ENCODE data around the gene FASTKD1.
A peak's percentile ranks its signal among the peaks of the same experiment; 100 is the strongest.
"Not testable (repeated sequence)": the region's sequence is repeated elsewhere in the genome, so short reads cannot be mapped to it uniquely, and the experiment has no call there.

Gene FASTKD1

GRCh38 chr2:169573160-169573973 lies at the start of gene FASTKD1:
FASTKD1 (minus strand) TSS chr2:169573865; CDS start chr2:169572029, 1,836 bp downstream.
- DNase-seq (ENCODE audit: insufficient read length, low spot score) (peak; percentile 96), FAIRE-seq (peak; percentile 99)

- no peak for DNase-seq (ENCODE audit: insufficient read length, low spot score)
- no peak for FAIRE-seq
These were observed 49.6 kb upstream of the FASTKD1 start for GRCh38 chr2:169623235-169623634.

- FAIRE-seq, result peak; percentile 14
- DNase-seq (ENCODE audit: insufficient read length, low spot score), result no peak
These were observed 46.8 kb upstream of the FASTKD1 start for GRCh38 chr2:169620509-169620908.

- FAIRE-seq (no peak), DNase-seq (ENCODE audit: insufficient read length, low spot score) (no peak)
These were observed 46.3 kb upstream of the FASTKD1 start for GRCh38 chr2:169619946-169620345.

GRCh38 chr2:169615982-169616381 lies 42.3 kb upstream of the FASTKD1 start:
- DNase-seq (ENCODE audit: insufficient read length, low spot score); FAIRE-seq: not testable (repeated sequence)

- FAIRE-seq (no peak), DNase-seq (ENCODE audit: insufficient read length, low spot score) (no peak)
These were observed 40.2 kb upstream of the FASTKD1 start for GRCh38 chr2:169613876-169614275.

GRCh38 chr2:169609264-169609663 lies 35.6 kb upstream of the FASTKD1 start:
- no peak for DNase-seq (ENCODE audit: insufficient read length, low spot score)
- no peak for FAIRE-seq

- DNase-seq (ENCODE audit: insufficient read length, low spot score) (no peak), FAIRE-seq (no peak)
These were observed 25.9 kb upstream of the FASTKD1 start for GRCh38 chr2:169599568-169599967.

GRCh38 chr2:169598982-169599381 lies 25.3 kb upstream of the FASTKD1 start:
- FAIRE-seq (no peak), DNase-seq (ENCODE audit: insufficient read length, low spot score) (no peak)

- FAIRE-seq; DNase-seq (ENCODE audit: insufficient read length, low spot score): not testable (repeated sequence)
These were observed 22.9 kb upstream of the FASTKD1 start for GRCh38 chr2:169596546-169596945.

- DNase-seq (ENCODE audit: insufficient read length, low spot score) (no peak), FAIRE-seq (no peak)
These were observed 17.1 kb upstream of the FASTKD1 start for GRCh38 chr2:169590804-169591203.

- DNase-seq (ENCODE audit: insufficient read length, low spot score) (no peak), FAIRE-seq (no peak)
These were observed 12.0 kb upstream of the FASTKD1 start for GRCh38 chr2:169585673-169586072.

GRCh38 chr2:169584005-169584877 lies 10.6 kb upstream of the FASTKD1 start, which contains the start of gene PPIG:
PPIG (plus strand) TSS chr2:169584351; CDS start chr2:169604042, 19,691 bp downstream.
- FAIRE-seq (peak; percentile 97), DNase-seq (ENCODE audit: insufficient read length, low spot score) (peak; percentile 82)

- FAIRE-seq, result no peak
- no peak for DNase-seq (ENCODE audit: insufficient read length, low spot score)
These were observed 9.9 kb upstream of the FASTKD1 start for GRCh38 chr2:169583518-169583917.

- not testable (repeated sequence) for FAIRE-seq; DNase-seq (ENCODE audit: insufficient read length, low spot score)
These were observed 9.0 kb upstream of the FASTKD1 start for GRCh38 chr2:169582552-169583266.

- FAIRE-seq (no peak), DNase-seq (ENCODE audit: insufficient read length, low spot score) (no peak)
These were observed 5.4 kb upstream of the FASTKD1 start for GRCh38 chr2:169579044-169579443.

GRCh38 chr2:169575264-169575663 lies 1.6 kb upstream of the FASTKD1 start:
- not testable (repeated sequence) for DNase-seq (ENCODE audit: insufficient read length, low spot score); FAIRE-seq

GRCh38 chr2:169574539-169574938 lies 874 bp upstream of the FASTKD1 start:
- not testable (repeated sequence) for FAIRE-seq; DNase-seq (ENCODE audit: insufficient read length, low spot score)

- FAIRE-seq (no peak), DNase-seq (ENCODE audit: insufficient read length, low spot score) (peak; percentile 2)
These were observed 272 bp upstream of the FASTKD1 start for GRCh38 chr2:169573974-169574299.

GRCh38 chr2:169572821-169573159 lies 875 bp downstream of the FASTKD1 start:
- no peak for DNase-seq (ENCODE audit: insufficient read length, low spot score)
- FAIRE-seq, result no peak

GRCh38 chr2:169572189-169572588 lies 1.5 kb downstream of the FASTKD1 start:
- FAIRE-seq, result no peak
- DNase-seq (ENCODE audit: insufficient read length, low spot score), result no peak
